Endothelial cell of hepatic sinusoid (primary cell): Measurements from ENCODE around the gene NBEA.

ENCODE experiments used
- in situ Hi-C: cut with HindIII; loops from 2 replicates; pipeline ENCODE4 v1.10.0; 2017; ENCODE audit warnings: low sequenced_read_pairs

The NBEA gene

DNA sequence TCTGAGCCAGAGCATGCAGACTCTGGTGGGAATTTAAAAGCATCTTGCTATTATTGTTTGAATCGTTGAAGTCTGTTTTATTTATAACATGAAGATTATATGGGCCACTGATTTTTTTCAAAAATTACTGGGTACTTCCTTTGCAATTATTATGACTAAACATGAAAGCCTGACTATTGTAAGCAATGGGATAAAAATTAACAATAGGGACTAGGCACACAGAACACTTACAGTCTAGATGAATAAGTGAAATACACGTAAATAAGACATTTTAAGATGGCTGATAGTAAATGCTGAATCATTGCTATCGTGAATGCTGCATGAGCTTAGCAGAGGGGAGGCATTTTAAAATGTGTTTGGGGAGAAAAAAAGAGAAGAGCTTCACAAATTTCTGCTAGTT, 615.4 kb downstream of the NBEA start:
- in situ Hi-C loops: no loop called here

DNA sequence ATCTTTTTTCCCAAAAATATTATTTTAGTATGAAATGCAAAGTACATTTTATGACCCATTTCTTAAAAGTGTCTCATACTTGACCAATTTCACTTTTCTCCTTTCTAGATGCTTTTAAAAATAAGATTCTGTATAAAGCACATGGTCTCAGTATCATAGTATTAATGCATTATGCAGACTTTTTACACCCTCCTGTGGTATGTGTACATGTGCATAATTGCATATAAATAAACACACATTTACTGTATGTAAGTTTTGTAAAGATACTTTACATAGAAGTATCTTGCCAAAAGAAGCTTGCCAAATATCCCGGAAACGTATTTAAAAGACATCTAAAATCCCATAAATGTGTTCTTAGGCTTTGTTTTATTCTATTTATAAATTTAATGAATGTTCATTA, 619.5 kb downstream of the NBEA start:
- in situ Hi-C loops: no loop called here

- in situ Hi-C loops: no loop called here
Observed at GRCh38 chr13:35565273-35565672, 623.2 kb downstream of the NBEA start.

GRCh38 chr13:35566340-35566739, 624.3 kb downstream of the NBEA start:
- in situ Hi-C loops: no loop called here

DNA sequence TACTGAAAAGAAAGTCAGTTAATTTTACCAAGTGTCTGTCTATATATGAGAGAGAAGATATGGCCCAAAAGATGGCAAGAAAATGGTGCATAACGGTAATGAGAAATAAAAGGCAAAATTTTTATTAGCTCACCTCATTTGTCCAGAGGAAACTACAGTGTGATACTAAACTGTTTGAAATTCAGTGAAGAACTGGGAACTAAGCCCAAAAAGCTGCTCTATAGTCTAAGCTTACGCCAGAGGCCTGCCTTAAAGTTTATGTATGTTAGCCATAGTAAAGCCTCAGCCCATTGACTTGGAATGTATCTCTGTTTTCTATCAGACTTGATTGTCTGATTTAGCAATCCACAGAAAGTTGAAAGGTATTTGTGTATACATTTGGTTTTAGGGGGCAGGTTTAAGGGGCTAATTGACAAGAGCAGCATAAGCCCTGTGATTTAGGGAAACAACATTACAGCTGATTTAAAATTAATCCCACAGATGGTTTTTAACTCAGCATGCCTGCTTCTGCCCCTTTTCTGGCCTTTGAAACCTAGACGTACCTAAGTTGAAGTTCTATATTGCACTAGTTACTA, 625.4 kb downstream of the NBEA start:
- in situ Hi-C loops: no loop called here

- in situ Hi-C loops: no loop called here
Observed at GRCh38 chr13:35573639-35574038, 631.6 kb downstream of the NBEA start.

- in situ Hi-C loops: no loop called here
Observed at GRCh38 chr13:35592457-35592856, 650.4 kb downstream of the NBEA start.

- in situ Hi-C loops: no loop called here
Observed at GRCh38 chr13:35593651-35594050, 651.6 kb downstream of the NBEA start.

DNA sequence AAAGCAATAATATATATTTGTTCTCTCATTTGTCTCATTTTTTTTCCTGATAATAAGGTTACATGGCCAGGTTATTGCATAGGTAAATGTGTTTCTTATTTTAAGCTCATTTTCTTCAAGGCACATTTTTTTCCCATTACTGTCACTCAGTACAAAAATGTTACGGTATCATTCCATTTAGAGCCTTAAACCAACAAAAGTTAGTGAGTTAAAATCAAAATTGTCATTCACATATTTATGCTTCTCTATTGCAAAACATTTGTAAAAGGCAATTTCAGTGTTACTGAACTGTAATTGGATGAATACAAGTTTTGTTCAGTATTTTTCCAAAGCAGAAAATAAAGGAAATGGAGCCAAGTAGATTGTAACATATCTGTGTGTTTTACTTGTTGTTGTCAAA, 652.0 kb downstream of the NBEA start:
- in situ Hi-C loops: no loop called here

- in situ Hi-C loops: no loop called here
Observed at GRCh38 chr13:35595181-35595580, 653.1 kb downstream of the NBEA start.

DNA sequence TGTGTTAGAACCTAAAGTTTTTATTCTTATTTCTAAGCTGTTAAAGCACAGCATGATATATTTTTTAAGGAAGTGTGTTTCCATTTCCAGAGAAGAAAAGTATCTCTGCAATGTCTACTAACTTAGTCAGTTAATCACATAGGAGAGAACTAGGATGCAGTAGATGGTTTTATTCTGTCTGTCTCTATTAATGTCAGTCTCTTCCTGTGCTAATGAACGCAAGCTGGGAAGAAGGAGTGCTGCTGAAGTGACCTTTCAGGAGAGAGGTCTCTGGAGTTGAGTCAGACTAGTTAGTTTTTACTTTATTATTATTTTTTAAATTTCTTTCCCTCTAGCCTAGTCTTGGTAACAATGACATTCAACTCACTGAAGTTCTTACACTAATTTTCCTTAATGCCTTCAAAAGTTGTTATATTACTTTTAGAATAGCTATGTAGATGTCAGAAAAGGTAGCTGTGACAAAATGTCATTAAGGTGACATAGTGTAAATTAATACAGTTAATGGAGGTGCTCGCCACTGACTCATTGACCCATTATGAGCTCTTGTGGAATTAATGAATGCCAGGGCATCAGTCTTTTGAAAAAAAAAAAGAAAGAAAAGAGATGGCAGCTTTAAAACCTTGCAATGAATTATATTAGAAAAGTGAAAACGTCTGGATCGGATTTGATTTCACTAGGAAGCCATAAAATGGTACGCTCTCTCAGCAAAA, 654.4 kb downstream of the NBEA start:
- in situ Hi-C loops: no loop called here

DNA sequence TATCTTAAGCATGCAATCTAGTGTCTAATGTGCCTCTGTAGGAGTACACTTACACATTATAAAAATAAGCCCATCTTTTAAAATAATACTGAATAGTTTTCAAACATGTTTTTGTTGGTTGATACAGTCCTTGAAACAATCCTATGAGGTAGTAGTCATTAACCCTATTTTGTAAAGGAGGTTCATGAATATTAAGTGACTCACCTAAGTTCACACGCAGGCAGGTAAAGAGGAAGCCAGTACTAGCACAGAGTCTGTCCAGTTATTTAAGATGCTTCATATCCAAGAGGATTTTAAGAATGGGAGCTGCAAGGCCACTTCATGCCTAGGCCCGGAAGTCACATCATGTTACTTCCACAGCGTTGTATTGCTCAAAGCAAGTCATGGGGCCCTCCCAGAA, 655.4 kb downstream of the NBEA start:
- in situ Hi-C loops: no loop called here

- in situ Hi-C loops: no loop called here
Observed at GRCh38 chr13:35598233-35598632, 656.2 kb downstream of the NBEA start.

GRCh38 chr13:35598790-35599369, 656.8 kb downstream of the NBEA start:
- in situ Hi-C loops: no loop called here

DNA sequence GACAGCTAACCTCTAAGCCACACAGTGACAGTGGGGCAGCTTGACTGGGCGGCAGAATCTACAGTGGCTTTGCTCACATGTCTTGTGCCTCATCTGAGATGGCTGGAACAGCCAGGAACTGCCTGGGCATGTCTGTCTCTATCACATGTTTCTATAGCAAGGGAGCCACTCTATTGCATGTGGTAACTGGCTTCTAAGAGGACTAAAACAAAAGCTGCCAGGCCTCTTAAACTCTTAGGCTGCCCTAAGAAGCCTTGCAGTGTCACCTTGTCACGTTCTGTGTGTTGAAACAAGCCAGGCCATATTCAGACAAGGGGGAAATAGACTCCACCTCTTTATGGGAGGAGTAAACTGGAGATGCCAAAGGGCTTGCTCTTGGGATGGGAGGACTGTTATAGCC, 657.3 kb downstream of the NBEA start:
- in situ Hi-C loops: no loop called here

DNA sequence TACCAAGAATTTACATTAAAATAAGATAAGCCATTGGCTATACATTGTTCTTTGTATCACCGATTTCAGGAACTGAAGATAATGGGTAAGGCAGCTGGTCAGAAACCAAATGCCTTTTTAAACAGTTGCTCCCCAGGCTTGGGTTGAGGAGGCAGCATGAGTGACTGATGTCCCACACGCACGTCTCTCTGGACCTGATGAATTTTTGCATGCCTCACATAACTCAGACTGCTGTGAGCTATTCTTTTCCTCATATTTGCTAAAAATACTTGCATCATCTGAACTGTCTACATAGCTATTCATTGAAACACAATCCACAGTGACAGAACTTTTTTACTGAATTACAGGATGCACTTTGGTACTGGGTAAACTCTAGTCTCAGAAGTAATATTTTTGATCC, 658.1 kb downstream of the NBEA start:
- in situ Hi-C loops: loop anchor here (10.0 kb wide), 1 partner anchor 165 kb away; no protein-coding TSS in a partner anchor

DNA sequence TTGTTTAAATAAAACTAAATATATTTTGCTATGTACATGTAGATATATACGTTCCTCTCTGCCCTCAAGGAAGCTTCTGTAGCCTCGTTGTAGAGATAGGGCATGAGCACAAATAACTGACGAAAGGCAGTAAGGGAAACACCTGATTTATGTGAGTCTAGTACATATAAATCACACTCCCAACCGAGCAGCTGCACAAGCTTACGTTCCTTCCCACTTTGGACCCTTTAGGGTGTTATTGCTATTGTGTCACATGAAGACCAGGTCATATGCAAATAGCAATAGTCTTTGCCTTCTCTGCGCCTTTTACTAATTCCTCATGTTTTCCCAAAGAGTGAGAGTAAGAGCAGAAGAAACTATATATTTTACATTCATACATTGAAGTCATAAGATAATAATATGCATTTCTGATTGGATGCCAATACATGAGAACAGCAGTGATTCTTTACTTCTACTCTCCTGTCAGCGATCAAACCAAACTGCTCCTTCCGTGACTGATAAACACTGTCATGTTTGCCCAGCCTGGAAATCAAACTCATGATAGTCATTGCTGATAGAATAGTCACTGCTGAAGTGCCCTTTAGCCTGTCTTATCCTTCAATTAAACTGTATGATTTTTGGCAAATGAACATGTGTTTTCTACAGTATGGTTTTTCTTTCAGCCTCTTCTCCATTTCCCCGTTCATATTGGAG, 661.7 kb downstream of the NBEA start:
- in situ Hi-C loops: loop anchor here (10.0 kb wide), 1 partner anchor 169 kb away; no protein-coding TSS in a partner anchor

GRCh38 chr13:35614666-35615065, 672.6 kb downstream of the NBEA start:
- in situ Hi-C loops: no loop called here

GRCh38 chr13:35617420-35617819, 675.4 kb downstream of the NBEA start:
- in situ Hi-C loops: no loop called here

GRCh38 chr13:35618565-35619083, 676.6 kb downstream of the NBEA start:
- in situ Hi-C loops: no loop called here

DNA sequence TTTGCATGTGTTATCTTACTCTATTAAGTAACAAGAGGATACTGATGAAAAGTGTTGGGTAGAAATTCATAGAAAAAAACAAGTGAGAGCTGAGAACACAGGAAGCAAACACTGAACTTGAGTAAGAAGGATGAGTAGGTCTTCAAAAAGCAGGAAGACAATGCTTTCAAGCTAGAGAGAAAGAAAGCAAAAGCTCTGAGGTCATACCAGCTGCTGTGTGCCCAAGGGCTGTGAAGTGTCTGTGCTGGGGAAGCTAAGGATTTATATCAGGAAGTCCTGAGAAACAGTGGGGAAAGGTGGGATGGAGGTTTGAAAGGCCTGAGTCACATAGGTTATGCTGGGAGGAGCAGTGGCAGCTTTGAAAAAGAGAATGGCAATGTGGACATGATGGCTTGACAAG, 679.9 kb downstream of the NBEA start:
- in situ Hi-C loops: no loop called here

DNA sequence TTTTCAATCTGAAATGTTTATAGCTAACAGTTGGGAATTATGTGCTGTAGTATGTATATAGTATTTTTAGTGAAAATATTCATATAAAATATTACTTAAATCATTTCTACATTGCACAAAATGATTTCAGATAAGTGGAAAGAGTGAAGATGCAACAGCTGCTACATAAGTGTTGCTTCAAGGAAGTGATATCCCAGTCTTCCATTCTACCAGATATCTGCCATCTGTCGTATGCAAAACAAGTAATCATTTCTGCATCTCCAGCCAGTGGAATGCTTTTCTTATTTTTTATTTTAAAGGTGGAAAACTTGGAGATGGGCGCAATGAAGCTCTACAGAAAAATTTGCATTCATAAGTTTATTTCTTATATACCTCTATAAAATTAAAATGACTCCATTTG, 687.0 kb downstream of the NBEA start:
- in situ Hi-C loops: no loop called here
